ENCODE data around the gene LRRC1.
A peak's percentile ranks its signal among the peaks of the same experiment; 100 is the strongest.

The LRRC1 gene

DNA sequence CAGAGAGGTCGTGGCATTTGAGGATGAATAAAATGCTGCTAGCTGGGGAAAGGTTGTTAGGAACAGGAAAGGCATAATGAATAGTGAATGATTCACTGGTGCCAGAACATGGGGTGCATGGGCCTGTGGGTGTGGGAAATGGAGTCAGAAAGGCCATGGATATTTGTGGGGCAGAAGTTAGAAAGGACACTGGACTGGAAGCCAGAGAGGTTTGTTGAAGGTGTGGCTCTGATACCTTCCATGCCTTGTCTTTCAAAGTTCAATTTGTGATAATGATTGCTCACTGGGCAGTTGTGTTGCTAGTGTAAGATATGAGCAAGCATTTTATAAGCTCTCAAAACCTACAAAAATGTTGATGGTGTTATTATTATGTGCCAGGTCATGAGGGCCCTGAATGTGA is 32.7 kb downstream of the LRRC1 start:
- H3K9ac ChIP-seq (ENCODE audit: low read depth, low read length), result no peak overlapping the region
- H3K4me2 ChIP-seq (ENCODE audit: insufficient read depth, low read length), result no peak overlapping the region

DNA sequence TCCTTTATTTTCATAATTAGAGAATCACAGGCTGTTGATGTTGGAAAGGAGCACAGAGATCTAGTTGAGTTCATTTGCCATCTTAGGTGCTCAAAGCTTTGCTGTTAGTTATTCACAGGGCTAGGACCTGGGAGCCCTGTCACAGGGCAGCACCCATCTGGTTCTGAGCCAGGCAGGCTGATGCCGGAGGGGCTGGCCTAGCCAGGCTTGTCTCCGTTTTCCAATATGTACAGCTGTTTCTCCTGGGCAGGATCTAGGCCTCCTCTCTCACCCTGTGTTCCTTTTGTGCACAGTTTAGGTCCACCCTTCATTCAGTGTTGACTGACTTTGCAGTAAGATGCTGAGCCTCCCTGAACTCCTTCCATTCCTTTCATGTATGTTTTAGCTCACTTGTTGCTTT is 33.4 kb downstream of the LRRC1 start:
- H3K9me3 ChIP-seq (ENCODE audit: insufficient read depth, low read length, severe bottlenecking), result no peaks in the 10 kb centered on the region
- H2AFZ ChIP-seq (ENCODE audit: low read depth, low read length), result no peak overlapping the region
- no peak overlapping the region for H3K4me3 ChIP-seq (ENCODE audit: low read depth in 1 of 2, low read length in 2 of 2)
- peak; percentile 26; the same call in 1 of the 3 replicates for ATAC-seq (ENCODE audit: insufficient read depth, low read depth)
- TF ChIP-seq, protein P1, sequence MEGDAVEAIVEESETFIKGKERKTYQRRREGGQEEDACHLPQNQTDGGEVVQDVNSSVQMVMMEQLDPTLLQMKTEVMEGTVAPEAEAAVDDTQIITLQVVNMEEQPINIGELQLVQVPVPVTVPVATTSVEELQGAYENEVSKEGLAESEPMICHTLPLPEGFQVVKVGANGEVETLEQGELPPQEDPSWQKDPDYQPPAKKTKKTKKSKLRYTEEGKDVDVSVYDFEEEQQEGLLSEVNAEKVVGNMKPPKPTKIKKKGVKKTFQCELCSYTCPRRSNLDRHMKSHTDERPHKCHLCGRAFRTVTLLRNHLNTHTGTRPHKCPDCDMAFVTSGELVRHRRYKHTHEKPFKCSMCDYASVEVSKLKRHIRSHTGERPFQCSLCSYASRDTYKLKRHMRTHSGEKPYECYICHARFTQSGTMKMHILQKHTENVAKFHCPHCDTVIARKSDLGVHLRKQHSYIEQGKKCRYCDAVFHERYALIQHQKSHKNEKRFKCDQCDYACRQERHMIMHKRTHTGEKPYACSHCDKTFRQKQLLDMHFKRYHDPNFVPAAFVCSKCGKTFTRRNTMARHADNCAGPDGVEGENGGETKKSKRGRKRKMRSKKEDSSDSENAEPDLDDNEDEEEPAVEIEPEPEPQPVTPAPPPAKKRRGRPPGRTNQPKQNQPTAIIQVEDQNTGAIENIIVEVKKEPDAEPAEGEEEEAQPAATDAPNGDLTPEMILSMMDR (IDR thresholded peaks at IDR 0.05; ENCODE audit: borderline replicate concordance, extremely low read depth, low read length, poor library complexity, severe bottlenecking), result no peak
- no peak for TF ChIP-seq EZH2 (IDR thresholded peaks at IDR 0.05; ENCODE audit: borderline replicate concordance, low read depth, low read length, severe bottlenecking)
- no peaks in the 10 kb centered on the region for H3K4me1 ChIP-seq (ENCODE audit: insufficient read depth, low read length)
- H3K27me3 ChIP-seq (ENCODE audit: insufficient read depth, low read length, poor library complexity), result no peaks in the 10 kb centered on the region
- DNase-seq, result no peak
- no peaks in the 10 kb centered on the region for H3K36me3 ChIP-seq (ENCODE audit: insufficient read depth, low read length)
- no peak overlapping the region for H3K9ac ChIP-seq (ENCODE audit: low read depth, low read length)
- peaks cover 31% of the 10 kb centered on the region; the same call in 1 of the 2 replicates for H4K20me1 ChIP-seq (ENCODE audit: insufficient read depth, low read length)
- no peak overlapping the region for H3K4me2 ChIP-seq (ENCODE audit: insufficient read depth, low read length)
- peaks cover 99% of the 10 kb centered on the region for H3K79me2 ChIP-seq (ENCODE audit: insufficient read depth, low read length)
- H3K27ac ChIP-seq (ENCODE audit: low read length), result no peak overlapping the region

More for the DNA sequence above, 32.7 kb downstream of the LRRC1 start:
- no peak overlapping the region for H3K4me3 ChIP-seq (ENCODE audit: low read depth in 1 of 2, low read length in 2 of 2)
- no peaks in the 10 kb centered on the region for H3K4me1 ChIP-seq (ENCODE audit: insufficient read depth, low read length)
- ATAC-seq (ENCODE audit: insufficient read depth, low read depth) (no peak), DNase-seq (no peak)
- no peak overlapping the region for H3K27ac ChIP-seq (ENCODE audit: low read length)
- no peaks in the 10 kb centered on the region for H3K36me3 ChIP-seq (ENCODE audit: insufficient read depth, low read length)
- no peaks in the 10 kb centered on the region for H3K9me3 ChIP-seq (ENCODE audit: insufficient read depth, low read length, severe bottlenecking)
- H3K79me2 ChIP-seq (ENCODE audit: insufficient read depth, low read length), result peaks cover 99% of the 10 kb centered on the region
- TF ChIP-seq, protein P1 (IDR thresholded peaks at IDR 0.05; ENCODE audit: borderline replicate concordance, extremely low read depth, low read length, poor library complexity, severe bottlenecking), result no peak
- no peak for TF ChIP-seq EZH2 (IDR thresholded peaks at IDR 0.05; ENCODE audit: borderline replicate concordance, low read depth, low read length, severe bottlenecking)
- H4K20me1 ChIP-seq (ENCODE audit: insufficient read depth, low read length), result peaks cover 27% of the 10 kb centered on the region; the same call in 1 of the 2 replicates
- H3K27me3 ChIP-seq (ENCODE audit: insufficient read depth, low read length, poor library complexity), result no peaks in the 10 kb centered on the region
- H2AFZ ChIP-seq (ENCODE audit: low read depth, low read length), result no peak overlapping the region

DNA sequence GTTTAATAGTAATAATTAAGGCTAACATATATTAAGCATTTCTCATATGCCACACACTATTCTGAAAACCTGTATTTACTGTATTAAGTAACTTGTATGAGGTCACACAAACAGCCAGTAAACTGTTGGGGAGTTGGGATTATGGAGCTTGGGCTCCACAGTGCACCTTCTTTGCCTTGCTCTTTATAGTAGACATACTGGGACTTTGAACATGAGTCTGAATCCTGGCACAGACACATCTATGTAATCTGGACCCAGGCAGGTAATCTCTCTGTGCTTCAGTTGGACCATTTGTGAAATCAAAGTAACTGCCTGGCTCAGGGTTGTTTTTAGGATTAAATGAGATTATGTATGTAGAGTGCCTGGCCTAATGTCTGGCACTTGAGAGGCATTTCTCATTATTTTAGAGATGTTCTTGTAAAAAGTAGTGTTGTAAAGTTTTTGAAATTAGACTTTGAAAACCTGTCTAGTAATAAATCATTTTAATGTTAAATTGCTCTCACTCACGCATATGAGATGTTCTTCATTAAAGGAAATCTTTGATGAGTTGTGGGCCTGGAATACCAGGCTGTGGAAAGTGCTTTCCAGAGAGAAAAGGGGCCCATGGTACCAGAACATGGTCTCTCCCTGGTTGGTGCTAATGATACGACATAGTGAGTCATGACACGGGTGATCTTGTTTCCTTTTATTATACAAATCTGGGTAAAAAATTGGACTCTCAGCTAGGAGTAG is 34.3 kb downstream of the LRRC1 start:
- peaks cover 99% of the 10 kb centered on the region for H3K79me2 ChIP-seq (ENCODE audit: insufficient read depth, low read length)
- H3K27ac ChIP-seq (ENCODE audit: low read length), result no peak overlapping the region

More for the DNA sequence above, 34.3 kb downstream of the LRRC1 start:
- Histone ChIP-seq H3K4me3 (ENCODE audit: low read depth in 1 of 2, low read length in 2 of 2) (no peak overlapping the region), H3K4me1 (ENCODE audit: insufficient read depth, low read length) (no peaks in the 10 kb centered on the region), H3K36me3 (ENCODE audit: insufficient read depth, low read length) (no peaks in the 10 kb centered on the region), H3K9me3 (ENCODE audit: insufficient read depth, low read length, severe bottlenecking) (no peaks in the 10 kb centered on the region), H3K27me3 (ENCODE audit: insufficient read depth, low read length, poor library complexity) (no peaks in the 10 kb centered on the region), H4K20me1 (ENCODE audit: insufficient read depth, low read length) (peaks cover 31% of the 10 kb centered on the region; the same call in 1 of the 2 replicates), H2AFZ (ENCODE audit: low read depth, low read length) (no peak overlapping the region), H3K9ac (ENCODE audit: low read depth, low read length) (no peak overlapping the region), H3K4me2 (ENCODE audit: insufficient read depth, low read length) (no peak overlapping the region)
- ATAC-seq (ENCODE audit: insufficient read depth, low read depth) (no peak), DNase-seq (no peak)
- no peak for TF ChIP-seq EZH2 (IDR thresholded peaks at IDR 0.05; ENCODE audit: borderline replicate concordance, low read depth, low read length, severe bottlenecking)
- TF ChIP-seq, protein P1 (IDR thresholded peaks at IDR 0.05; ENCODE audit: borderline replicate concordance, extremely low read depth, low read length, poor library complexity, severe bottlenecking), result no peak

All from DND-41 (cell line).